PFSK-1 (cell line): Measurements from ENCODE around the gene PXDN.

ENCODE experiments used
- FOXP2 ChIP-seq: optimal IDR thresholded peaks from 2 replicates; pipeline ENCODE3; 2011; ENCODE audit warnings: borderline replicate concordance, control low read depth, inconsistent platforms; ENCODE audit not compliant: insufficient read depth; ENCODE audit errors: extremely low read length, extremely low read depth
- POLR2AphosphoS5 ChIP-seq: IDR thresholded peaks from 2 replicates; pipeline ENCODE4 v1.6.1; 2012; ENCODE audit warnings: low read depth, mild to moderate bottlenecking, control low read depth, low read length, moderate library complexity
- REST ChIP-seq, 2 experiments: IDR thresholded peaks; 2 replicates each; pipeline versions ENCODE4 v1.6.1 to v1.8.0; 2011 to 2012; ENCODE audit warnings: low read depth in 2 of 2, low read length in 2 of 2, control low read depth in 1 of 2, inconsistent platforms in 1 of 2, mild to moderate bottlenecking in 1 of 2, moderate library complexity in 1 of 2; ENCODE audit not compliant: insufficient read depth in 1 of 2
- SIN3A ChIP-seq: IDR thresholded peaks from 2 replicates; pipeline ENCODE4 v1.6.1; 2012; ENCODE audit warnings: mild to moderate bottlenecking, low read length, moderate library complexity, borderline replicate concordance; ENCODE audit not compliant: insufficient read depth
- TAF1 ChIP-seq: IDR thresholded peaks from 2 replicates; pipeline ENCODE4 v1.6.1; 2012; ENCODE audit warnings: low read length, control low read depth, borderline replicate concordance; ENCODE audit not compliant: insufficient read depth

Gene PXDN

GRCh38 chr2:1788478-1788959, 44.2 kb upstream of the PXDN start:
- TF ChIP-seq SIN3A (no peak), FOXP2 (no peak), POLR2AphosphoS5 (no peak), TAF1 (no peak), REST (IDR thresholded peaks at IDR 0.05; ENCODE audit: insufficient read depth in 1 of 2, low read depth in 2 of 2, low read length in 2 of 2) (no peak)

- no peak for TF ChIP-seq TAF1
Measured at GRCh38 chr2:1787755-1788477, 43.6 kb upstream of the PXDN start.

- no peak for TF ChIP-seq REST (IDR thresholded peaks at IDR 0.05; ENCODE audit: insufficient read depth in 1 of 2, low read depth in 2 of 2, low read length in 2 of 2)
- TF ChIP-seq SIN3A, result no peak
Measured at GRCh38 chr2:1784986-1785617, 40.8 kb upstream of the PXDN start.

- TF ChIP-seq FOXP2 (no peak), REST (IDR thresholded peaks at IDR 0.05; ENCODE audit: insufficient read depth in 1 of 2, low read depth in 2 of 2, low read length in 2 of 2) (peak in 1 of 2 experiments; percentile 61; a peak in 2 of 4 replicates)
Measured at GRCh38 chr2:1784087-1784486, 39.8 kb upstream of the PXDN start.

- TF ChIP-seq FOXP2 (no peak), POLR2AphosphoS5 (no peak), TAF1 (no peak), SIN3A (no peak), REST (IDR thresholded peaks at IDR 0.05; ENCODE audit: insufficient read depth in 1 of 2, low read depth in 2 of 2, low read length in 2 of 2) (no peak)
Measured at GRCh38 chr2:1782514-1782913, 38.2 kb upstream of the PXDN start.
